Neuron (in vitro differentiated cells): Measurements from ENCODE around the gene MEI1.

ENCODE experiments used
- H2AFZ ChIP-seq: one replicate; pipeline ENCODE4 v1.6.1; 2013; ENCODE audit warnings: low read depth, mild to moderate bottlenecking, inconsistent platforms, low read length, moderate library complexity
- H3K27me3 ChIP-seq: one replicate; pipeline ENCODE4 v1.6.1; 2013; ENCODE audit warnings: low read length; ENCODE audit not compliant: insufficient read depth
- H3K36me3 ChIP-seq: one replicate; pipeline ENCODE4 v1.6.1; 2013; ENCODE audit warnings: low read length; ENCODE audit not compliant: insufficient read depth
- H3K4me1 ChIP-seq: one replicate; pipeline ENCODE4 v1.6.1; 2013; ENCODE audit warnings: low read length; ENCODE audit not compliant: insufficient read depth
- H3K4me3 ChIP-seq: 2 replicates; pipeline ENCODE4 v1.5.1; 2013; ENCODE audit warnings: mild to moderate bottlenecking, low read length, moderate library complexity
- H3K9me3 ChIP-seq: one replicate; pipeline ENCODE4 v1.6.1; 2013; ENCODE audit warnings: low read length

MEI1 gene

DNA sequence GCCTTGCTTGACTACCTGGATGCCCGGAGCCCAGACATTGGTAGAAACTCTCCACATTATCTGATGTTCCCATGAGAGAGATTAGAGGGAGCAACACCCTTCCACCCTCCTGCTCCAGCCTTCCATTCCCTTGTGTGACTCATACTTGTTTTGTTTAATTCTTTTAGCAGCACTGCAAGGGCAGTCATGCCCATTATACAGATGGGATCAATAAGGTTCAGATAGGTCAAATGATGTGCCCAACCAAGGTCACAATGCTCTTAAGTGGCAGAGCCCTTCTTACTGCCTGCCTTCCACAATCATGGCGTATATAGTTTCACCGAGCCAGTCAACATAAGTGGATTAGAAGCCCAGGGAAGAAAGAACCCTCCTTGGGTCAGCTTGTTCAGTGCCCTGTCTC lies 94.6 kb downstream of the MEI1 start:
- H3K4me1 ChIP-seq, result no peaks in the 10 kb centered on the region
- H3K9me3 ChIP-seq, result no peaks in the 10 kb centered on the region
- H3K27me3 ChIP-seq, result no peaks in the 10 kb centered on the region
- no peak overlapping the region for H2AFZ ChIP-seq
- H3K36me3 ChIP-seq, result no peaks in the 10 kb centered on the region
- no peak overlapping the region for H3K4me3 ChIP-seq

DNA sequence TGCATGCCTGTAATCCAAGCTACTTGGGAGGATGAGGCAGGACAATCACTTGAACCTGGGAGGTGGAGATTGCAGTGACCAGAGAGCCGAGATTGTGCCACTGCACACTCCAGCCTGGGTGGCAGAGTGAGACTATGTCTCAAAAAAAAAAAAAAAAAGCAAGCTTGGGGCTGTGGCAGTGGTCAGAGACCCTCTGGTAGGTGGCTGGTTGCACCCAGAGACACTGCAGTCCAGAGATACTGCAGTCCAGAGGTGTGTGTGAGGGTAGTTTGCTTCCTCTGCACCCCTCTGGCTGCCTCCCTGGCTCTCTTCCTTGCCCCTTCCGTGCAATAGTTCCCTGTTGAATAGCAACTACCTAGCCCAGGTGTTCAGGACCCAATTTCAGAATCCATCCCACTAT lies 99.4 kb downstream of the MEI1 start:
- Histone ChIP-seq H3K4me3 (no peak overlapping the region), H3K4me1 (peaks cover 21% of the 10 kb centered on the region), H3K27me3 (no peaks in the 10 kb centered on the region), H2AFZ (no peak overlapping the region), H3K36me3 (no peaks in the 10 kb centered on the region), H3K9me3 (no peaks in the 10 kb centered on the region)

DNA sequence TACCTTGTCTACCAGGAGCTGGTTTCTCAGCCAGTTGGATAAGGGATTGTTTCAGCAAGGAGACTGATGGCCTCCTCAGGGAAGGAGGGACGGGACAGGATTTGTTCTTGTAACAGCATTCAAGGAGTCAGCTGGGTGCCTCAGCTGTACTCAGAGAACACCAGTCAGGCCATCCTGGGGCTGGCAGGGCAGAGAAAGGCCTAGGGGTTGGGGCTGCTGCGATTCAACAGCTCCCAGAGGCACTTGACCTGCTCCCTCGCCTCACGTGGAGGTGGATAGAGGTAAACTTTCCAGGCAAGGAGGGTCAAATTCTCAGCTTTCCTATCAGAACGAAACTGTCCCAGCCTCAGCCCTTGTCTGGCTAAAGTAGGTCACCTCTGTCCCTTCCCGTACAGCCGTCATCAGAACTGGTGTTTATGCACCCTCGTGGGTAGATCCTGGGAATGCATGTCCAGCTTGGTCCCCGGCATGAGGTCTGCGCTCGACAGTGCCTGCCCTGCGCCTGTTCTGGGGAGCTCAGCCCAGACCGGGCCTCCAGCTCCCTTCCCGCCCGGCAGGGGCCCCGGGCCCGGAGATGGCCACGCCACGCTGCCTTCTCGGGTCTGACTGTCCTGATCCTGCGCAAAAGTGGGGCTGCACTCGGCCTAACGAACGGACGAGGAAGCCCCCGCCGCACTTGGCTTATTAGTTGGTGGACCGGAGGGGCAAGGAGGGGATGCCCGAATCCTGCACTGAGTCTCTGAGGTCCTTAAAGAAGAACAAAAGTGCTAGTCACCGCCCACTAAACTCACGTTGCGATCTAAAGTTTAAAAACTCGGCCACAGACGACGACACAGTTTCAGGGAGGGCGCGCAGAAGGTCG lies 100.4 kb downstream of the MEI1 start:
- Histone ChIP-seq H3K4me3 (peak overlapping the region; percentile 76), H3K4me1 (peaks cover 21% of the 10 kb centered on the region), H3K36me3 (no peaks in the 10 kb centered on the region), H3K27me3 (no peaks in the 10 kb centered on the region), H3K9me3 (no peaks in the 10 kb centered on the region), H2AFZ (peak overlapping the region; percentile 56)

DNA sequence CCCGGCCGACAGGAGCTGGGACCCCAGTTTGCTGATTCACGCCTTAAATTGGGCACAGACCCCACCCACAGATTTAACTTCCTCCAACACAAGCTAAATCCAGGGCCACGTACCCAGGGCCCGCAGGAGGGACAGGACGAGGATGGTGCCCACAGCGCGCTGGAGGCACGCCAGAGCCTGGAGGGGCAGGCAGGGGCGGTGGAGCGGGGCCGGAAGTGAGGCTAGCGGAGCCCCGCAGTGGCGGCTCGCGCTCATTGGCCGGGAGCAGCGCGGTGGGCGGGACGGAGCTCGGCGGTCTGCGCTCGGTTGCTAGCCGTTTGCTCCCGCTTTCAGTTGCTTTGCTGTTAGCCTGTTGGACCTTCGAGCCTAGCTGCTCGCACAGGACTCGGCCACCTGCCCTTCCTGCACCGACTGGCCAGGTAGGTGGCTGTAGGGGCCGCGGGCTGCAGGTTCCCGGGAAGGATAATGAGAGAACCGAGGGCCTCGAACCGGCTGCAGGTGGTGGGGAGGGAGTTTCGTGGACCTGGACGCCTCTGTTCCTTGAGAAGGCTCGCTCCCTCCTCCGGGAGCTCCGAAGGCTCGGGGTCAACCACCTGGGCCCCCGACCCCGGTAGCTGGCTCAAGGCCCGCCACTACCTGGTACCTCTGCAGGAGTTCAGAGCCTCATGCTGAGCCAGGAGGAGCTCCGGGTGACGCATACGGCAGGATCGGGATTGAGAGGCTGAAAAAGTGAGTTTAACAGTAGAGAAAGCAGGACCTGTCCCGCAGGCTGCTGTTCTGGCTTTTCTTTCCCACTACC lies 101.2 kb downstream of the MEI1 start, which contains the start of gene CCDC134:
TSS of gene CCDC134 (plus strand) at position 332 of the 799 bp plus-strand sequence. CDS start 8,212 bp downstream, outside the sequence.
- H3K9me3 ChIP-seq, result no peaks in the 10 kb centered on the region
- H3K4me1 ChIP-seq, result peaks cover 21% of the 10 kb centered on the region
- no peaks in the 10 kb centered on the region for H3K27me3 ChIP-seq
- H3K36me3 ChIP-seq, result no peaks in the 10 kb centered on the region
- peak within 1 kb of the TSS; percentile 56 for H2AFZ ChIP-seq
- H3K4me3 ChIP-seq, result peak within 1 kb of the TSS; percentile 76

DNA sequence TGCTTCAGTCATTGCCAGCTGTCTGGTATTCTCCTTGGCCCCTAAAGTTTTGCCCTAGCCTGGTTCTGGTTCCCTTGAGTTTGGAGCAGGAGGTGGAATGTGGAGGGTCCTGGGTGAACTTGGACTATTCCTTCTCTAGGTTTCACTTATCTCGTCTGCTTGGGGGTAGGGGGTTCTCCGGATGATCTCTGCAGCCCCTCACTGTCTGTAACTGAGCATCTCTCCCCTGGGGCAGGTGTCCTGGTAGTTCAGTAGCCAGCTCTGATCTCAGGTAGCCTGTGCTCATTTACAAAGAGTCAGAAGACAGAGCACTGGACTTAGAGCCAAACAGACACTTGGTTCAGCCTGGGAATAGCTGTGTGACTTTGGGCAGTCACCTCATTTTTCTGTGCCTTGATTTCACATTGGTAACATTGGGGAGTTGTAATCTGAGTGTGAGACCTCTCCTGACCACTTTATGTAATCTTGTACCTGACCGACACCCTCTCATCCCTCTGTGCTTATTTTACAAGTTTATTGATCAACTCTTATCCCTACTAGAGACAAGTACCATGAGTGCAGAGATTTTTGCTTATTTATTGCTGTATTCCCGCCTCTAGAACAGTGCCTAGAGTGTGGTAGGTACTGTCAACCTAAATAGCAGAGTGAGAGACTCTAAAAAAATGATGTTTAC lies 102.0 kb downstream of the MEI1 start:
- Histone ChIP-seq H3K36me3 (no peaks in the 10 kb centered on the region), H2AFZ (peak overlapping the region; percentile 56), H3K27me3 (no peaks in the 10 kb centered on the region)

DNA sequence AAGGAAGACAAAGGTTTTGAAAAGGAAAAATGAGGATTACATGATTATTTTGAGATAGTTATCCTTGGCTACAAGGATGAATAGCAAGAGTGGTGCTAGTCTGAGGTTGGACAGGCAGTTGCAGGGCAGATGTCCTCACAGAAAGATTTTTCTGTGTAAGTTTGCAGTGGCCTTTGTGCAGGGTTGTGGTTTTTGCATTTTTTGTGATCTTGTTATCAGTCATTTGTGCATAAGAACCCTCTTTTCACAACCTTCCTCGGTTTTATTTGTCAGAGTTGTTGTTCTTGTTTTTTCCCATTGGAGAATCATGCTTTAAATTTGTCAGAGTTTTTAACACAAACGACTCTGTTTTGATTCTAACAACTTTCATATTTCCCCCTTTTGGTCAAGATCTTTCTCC lies 102.6 kb downstream of the MEI1 start:
- H3K27me3 ChIP-seq, result no peaks in the 10 kb centered on the region
- H3K36me3 ChIP-seq, result no peaks in the 10 kb centered on the region
- H2AFZ ChIP-seq, result no peak overlapping the region
- peak overlapping the region; percentile 76 for H3K4me3 ChIP-seq
- peaks cover 21% of the 10 kb centered on the region for H3K4me1 ChIP-seq
- H3K9me3 ChIP-seq, result no peaks in the 10 kb centered on the region

More for the DNA sequence above, 102.0 kb downstream of the MEI1 start:
- Histone ChIP-seq H3K9me3 (no peaks in the 10 kb centered on the region), H3K4me3 (peak overlapping the region; percentile 76), H3K4me1 (peaks cover 21% of the 10 kb centered on the region)

DNA sequence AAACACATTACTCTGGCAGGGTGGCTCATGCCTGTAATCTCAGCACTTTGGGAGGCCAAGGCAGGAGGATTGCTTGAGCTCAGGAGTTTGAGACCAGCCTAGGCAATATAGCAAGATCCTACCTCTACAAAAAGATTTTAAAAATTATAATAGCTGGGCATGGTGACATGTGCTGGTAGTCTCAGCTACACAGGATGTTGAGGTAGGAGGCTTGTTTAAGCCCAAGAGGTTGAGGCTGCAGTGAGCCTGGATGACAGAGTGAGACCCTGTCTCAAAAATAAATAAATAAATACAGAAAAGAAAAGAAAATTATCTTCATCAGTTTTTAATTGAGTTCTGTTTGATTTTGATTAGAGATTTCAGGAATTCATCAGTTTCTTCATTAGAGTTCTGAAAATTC lies 106.3 kb downstream of the MEI1 start:
- peaks cover 11% of the 10 kb centered on the region for H3K36me3 ChIP-seq
- peaks cover 12% of the 10 kb centered on the region for H3K4me1 ChIP-seq
- H3K4me3 ChIP-seq, result no peak overlapping the region
- no peaks in the 10 kb centered on the region for H3K27me3 ChIP-seq
- no peaks in the 10 kb centered on the region for H3K9me3 ChIP-seq
- H2AFZ ChIP-seq, result no peak overlapping the region

DNA sequence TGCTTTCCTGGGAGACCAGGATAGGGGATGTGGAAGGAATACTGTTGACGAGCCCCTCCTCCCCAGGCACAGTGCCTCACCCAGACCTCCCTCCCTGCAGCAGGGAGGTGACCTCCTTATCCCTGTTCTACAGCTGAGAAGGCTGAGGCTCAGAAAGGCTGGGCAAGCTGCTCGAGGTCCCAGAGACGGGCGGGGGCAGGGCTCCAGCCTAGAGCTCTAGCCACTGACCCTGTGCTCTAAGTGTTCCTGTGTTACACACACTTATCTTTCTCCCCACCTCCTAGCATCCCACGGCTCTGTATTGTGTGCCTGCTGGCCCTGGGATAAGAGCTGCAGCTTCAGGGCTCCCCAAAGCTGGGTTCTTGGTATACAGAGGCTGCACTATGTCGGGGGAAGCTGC lies 109.1 kb downstream of the MEI1 start:
- Histone ChIP-seq H3K4me1 (no peaks in the 10 kb centered on the region), H3K36me3 (peaks cover 20% of the 10 kb centered on the region), H3K27me3 (no peaks in the 10 kb centered on the region), H3K4me3 (no peak overlapping the region), H2AFZ (no peak overlapping the region), H3K9me3 (no peaks in the 10 kb centered on the region)

DNA sequence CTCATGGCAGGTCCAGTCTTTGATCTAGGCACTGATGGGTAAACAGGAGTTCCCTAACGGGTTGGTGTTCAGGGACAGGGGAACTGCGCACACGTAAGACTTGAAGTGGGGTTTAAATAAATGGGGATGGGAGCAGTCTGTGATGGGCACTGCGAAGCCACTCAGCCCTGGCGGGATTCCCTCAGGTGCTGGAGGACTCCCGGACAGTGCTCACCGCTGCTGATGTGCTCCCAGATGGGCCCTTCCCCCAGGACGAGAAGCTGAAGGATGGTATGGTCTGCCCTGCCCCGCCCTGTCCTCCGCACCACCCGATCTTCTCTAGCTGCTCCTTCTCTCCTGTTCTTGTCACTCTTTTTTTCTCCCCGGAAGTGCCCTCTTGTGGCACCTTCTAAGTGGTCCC lies 110.7 kb downstream of the MEI1 start:
- H3K9me3 ChIP-seq, result no peaks in the 10 kb centered on the region
- H3K4me3 ChIP-seq, result no peak overlapping the region
- H3K36me3 ChIP-seq, result peaks cover 26% of the 10 kb centered on the region
- H2AFZ ChIP-seq, result no peak overlapping the region
- H3K27me3 ChIP-seq, result no peaks in the 10 kb centered on the region
- H3K4me1 ChIP-seq, result no peaks in the 10 kb centered on the region

DNA sequence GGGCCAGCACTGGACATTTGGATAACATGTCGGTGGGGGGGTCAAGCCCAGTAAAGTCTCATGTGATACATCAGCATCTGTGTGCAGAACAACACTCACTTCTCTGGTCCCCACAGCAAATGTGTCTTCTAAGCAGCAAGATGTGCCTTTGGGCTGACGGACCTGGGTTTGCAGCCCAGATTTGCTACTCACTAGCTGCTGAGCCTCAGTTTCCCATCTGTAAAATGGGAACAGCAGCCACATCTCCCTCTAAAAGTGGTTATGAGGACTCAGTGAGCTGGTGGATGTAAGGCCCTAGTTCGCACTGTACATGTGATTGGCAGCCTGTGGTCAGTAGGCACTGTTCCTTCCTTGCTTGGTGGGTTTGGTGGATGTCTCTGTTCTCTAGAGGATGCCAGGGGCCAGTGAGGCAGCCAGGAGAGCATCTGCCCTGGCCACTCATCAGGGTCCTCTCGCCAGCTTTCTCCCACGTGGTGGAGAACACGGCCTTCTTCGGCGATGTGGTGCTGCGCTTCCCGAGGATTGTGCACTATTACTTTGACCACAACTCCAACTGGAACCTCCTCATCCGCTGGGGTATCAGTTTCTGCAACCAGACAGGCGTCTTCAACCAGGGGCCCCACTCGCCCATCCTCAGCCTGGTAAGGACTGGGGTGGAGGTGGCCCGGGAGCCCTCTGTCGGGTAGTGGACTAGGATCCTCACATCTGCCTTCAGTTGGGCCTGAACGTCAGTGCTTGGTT lies 113.7 kb downstream of the MEI1 start:
- Histone ChIP-seq H3K9me3 (no peaks in the 10 kb centered on the region), H3K4me3 (no peak overlapping the region), H3K4me1 (no peaks in the 10 kb centered on the region), H3K27me3 (no peaks in the 10 kb centered on the region), H3K36me3 (peaks cover 31% of the 10 kb centered on the region), H2AFZ (no peak overlapping the region)

DNA sequence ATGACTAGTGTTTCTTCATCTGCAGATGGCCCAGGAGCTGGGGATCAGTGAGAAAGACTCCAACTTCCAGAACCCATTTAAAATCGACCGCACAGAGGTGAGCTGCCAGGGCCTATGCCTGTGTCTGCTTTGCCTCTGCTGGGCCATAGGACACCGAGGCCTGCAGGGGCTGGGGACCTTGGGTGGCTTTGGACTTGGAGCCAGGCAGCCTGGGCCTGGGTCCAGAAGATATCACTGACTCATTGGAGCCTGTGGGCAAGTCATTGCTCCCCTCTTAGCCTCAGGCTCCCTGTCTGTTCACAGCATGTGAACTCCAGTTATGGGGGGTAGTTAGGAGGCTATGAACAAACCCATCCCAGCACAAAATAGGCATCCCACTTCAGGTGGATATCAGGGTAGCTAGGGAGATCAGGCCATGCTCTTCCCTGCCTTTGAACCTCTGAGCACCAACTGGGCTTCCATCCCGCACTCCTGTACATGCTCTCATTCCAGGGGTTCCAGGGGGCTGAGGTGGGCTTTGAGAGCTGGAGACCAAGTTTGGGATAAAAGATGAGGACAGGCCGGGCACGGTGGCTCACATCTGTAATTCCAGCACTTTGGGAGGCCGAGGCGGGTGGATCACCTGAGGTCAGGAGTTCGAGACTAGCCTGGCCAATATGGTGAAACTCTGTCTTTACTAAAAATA lies 114.6 kb downstream of the MEI1 start:
- H3K27me3 ChIP-seq, result no peaks in the 10 kb centered on the region
- no peaks in the 10 kb centered on the region for H3K4me1 ChIP-seq
- no peaks in the 10 kb centered on the region for H3K9me3 ChIP-seq
- peaks cover 34% of the 10 kb centered on the region for H3K36me3 ChIP-seq
- no peak overlapping the region for H2AFZ ChIP-seq
- no peak overlapping the region for H3K4me3 ChIP-seq

DNA sequence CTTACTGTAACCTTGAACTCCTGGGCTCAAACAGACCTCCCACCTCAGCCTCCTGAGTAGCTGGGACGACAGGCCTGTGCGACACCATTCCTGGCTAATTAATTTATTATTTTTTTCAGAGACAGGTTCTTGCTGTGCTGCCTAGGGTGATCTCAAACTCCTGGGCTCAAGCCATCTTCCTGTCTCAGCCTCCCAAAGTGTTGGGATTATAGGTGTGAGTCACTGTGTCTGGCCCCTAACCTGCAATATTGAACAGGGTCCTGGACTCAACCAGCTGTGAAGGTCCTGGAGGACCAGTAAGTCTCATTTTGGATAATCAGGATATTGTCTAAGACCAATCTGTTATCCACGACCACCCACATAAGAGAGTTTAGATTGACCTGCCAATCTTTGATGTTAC lies 116.4 kb downstream of the MEI1 start:
- no peak overlapping the region for H2AFZ ChIP-seq
- no peak overlapping the region for H3K4me3 ChIP-seq
- H3K27me3 ChIP-seq, result no peaks in the 10 kb centered on the region
- peaks cover 25% of the 10 kb centered on the region for H3K36me3 ChIP-seq
- H3K9me3 ChIP-seq, result no peaks in the 10 kb centered on the region
- H3K4me1 ChIP-seq, result no peaks in the 10 kb centered on the region
